GDM1 (cell line): ENCODE measurements around the gene ARHGAP40.
"Not testable (repeated sequence)": the region's sequence is repeated elsewhere in the genome, so short reads cannot be mapped to it uniquely, and the experiment has no call there.

ENCODE experiments used
- DNase-seq: peaks from one replicate; lab custom pipeline; 2025; lab: John Stamatoyannopoulos, UW

The ARHGAP40 gene

GRCh38 chr20:38588303-38588702 is 13.3 kb upstream of the ARHGAP40 start:
- DNase-seq, result no peak

DNA sequence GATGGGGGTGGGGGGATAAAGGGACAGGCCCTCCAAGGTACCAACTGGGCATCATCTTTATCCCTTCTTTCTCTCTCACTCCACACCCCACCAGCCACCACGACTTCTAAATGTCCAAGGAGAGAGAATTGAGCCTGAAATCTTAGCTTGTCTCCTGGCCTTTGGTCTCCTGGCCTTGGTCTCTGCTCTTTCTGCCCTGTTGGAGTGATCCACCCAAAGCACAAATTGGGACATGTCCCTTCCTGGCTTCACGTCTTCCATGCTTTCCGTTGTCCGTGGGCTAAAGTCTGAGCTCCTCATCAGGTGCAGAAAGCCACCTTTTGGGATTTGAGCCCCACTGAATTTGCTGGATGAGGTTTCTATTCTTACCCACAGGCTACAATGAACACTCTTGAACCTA is 12.3 kb upstream of the ARHGAP40 start:
- no peak for DNase-seq

DNA sequence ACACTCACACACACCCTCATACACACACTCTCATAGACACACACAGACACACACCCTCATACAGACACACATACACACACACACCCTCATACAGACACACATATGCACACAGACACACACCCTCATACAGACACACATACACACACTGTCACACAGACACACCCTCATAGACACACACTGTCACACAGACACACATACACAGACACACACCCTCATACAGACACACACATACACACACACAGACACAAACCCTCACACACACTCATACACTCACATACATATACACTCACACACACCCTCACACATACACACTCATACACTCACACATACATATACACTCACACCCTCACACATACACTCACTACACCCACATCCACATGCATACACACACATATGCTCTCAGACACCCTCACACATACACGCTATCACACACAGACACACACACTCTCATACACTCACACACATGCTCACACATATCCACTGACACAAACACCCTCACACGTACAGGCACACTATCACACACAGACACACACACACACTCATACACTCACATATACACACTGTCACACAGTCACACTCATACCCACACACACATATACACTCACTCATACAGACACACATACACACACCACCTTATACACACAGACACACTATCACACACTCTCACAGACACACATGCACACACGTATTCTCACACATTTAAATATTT is 11.5 kb upstream of the ARHGAP40 start:
- no peak for DNase-seq

DNA sequence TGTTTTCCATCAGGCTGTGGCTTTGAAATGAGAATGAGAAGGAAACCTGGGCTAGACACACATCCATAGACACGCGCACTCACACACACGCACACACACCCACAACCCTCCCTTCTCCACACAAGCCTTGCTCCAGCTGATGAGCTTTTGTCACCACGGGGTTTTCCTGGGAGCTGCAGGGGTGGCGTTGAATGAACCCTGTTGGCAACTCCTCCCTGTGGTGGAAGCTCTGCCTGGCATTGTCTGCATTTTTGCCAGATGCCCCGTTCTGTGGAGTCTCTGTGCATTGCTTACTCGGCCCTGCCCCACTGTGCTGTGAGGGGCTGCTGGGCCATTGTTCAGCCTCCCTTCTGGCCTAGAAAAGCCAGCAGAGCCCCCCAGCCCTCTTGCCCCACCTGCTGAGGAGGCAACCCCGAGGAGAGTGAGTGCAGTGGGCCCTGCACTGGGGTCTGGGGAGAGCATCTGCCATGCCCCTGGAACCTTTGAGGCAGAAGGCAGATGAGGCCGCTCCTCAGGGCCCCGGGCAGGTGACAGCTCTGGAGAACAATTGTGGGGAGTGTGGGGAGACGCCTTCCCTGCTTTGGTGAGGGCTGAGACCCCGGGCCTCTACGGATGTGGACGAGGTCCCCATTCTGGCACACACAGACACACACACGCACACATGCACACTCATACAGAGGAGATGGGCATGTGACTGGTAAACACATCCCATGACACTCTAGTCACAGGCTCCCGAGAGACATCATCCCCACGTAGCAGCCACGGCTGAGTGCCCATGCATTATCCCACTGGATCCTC is 10.7 kb upstream of the ARHGAP40 start:
- DNase-seq, result no peak

DNA sequence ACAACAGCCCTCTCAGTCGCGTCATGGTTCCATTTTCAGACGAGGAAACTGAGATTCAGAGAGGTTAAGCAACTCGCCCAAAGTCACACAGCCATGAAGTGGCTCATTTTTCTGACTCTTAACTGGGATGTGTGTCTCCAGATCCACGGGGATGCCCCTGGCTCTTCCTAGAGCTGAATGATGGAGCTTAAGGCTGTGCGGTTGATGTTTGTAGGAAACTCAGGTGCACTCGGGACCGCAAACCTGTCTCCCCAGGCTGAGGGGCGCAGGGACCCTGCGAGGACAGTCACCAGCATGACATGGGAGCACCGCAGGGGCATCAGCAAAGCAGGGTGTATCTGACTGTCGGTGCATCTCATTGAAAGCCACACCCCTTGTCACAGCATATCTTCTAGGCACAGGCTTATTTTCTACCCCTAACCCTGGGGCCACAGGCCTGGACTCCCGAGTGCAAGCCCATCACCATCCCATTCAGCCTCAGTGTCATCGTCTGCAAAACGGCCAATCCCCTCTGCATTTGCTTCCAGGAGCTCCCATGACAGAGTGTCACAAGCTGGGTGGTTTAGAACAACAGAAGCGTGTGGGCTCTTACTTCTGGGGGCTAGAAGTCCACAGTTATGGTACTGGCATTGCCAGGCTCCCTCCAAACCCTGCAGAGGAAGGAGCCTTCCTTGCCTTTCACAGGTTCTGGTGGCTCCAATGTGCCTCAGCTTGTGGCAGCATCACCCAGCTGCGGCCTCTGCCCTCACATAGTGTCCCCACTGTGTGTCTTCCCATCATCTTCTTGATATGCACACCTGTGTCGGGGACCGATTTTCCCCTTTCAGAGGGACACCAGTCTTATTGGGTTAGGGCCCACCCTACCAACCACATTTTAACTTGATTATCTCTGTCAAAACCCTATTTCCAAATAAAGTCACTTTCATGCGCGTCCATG is 9.9 kb upstream of the ARHGAP40 start:
- no peak for DNase-seq

GRCh38 chr20:38592411-38592790 is 9.2 kb upstream of the ARHGAP40 start:
- not testable (repeated sequence) for DNase-seq

DNA sequence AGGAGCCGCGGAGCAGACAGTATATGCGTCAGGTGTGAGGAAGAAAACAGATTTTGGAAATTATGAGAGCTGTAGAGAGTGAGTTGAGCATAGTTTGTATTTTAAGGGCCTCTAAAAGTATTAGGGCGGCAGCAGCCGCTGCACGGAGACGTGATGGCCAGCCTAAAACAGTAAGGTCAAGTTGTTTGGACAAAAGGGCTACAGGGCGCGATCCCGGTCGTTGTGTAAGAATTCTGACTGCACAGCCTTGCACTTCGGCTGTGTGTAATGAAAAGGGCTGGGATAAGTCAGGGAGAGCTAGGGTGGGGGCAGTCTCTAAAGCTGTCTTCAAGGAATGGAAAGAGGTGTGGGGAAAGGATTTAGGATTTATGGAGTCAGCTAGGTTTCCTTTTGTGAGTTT is 7.3 kb upstream of the ARHGAP40 start:
- not testable (repeated sequence) for DNase-seq

DNA sequence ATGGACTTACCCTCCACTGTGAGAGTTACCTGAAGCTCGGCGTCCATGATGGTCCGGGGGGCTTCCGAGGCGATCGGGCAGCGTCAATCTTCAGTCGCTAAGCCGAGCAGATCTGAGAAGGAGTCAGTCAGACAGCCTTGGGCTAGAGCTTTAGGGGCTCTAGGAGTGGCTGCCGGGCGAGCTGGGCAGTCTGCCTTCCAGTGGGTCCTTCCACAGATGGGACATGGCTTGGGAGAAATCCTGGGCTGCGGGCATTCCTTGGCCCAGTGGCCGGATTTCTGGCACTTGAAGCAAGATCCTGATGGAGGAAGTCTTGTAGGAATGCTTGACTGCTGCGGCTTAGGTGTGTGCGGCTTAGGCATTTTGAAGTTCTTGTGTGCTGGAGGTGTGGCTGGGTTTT is 5.7 kb upstream of the ARHGAP40 start:
- not testable (repeated sequence) for DNase-seq

DNA sequence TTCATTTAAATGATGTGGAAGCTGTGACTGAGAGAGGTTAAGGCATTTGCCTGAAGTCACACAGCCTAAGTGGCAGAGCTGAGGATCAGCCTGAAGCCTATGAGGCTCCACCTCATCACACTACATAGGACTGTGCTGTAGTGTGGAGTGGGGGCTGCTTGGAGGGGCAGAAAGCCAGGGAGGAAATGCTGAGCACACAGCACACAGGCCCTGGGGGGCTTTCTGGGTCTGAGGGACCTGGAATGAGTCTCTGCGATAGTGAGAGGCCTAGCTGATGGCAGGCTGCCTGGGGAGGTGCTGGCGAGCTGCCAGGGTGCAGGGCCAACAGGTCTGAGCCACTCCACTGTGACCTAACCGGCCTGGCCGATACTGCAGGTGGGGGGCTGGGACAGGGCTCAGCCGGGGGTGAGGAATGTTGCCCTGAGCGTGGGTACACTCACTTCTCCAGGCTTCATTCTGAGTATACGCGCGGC is 2.2 kb upstream of the ARHGAP40 start:
- no peak for DNase-seq

DNA sequence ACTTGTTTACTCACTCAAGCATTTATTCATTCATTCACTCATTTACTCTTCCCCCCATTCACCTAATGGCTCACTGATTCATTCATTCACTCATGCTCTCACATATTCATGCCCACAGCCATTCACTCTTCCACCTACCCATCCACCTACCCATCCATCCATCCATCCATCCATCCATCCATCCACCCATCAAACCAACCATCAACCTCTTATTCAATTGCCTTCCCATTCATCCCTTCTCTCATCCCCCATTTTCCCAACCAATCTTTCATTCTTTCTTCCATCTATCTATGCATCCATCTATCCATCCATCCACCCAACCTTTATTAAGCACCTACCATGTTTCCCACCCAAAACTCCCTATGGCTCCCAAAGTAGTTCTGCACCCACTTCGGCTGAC is 1.6 kb upstream of the ARHGAP40 start:
- no peak for DNase-seq

DNA sequence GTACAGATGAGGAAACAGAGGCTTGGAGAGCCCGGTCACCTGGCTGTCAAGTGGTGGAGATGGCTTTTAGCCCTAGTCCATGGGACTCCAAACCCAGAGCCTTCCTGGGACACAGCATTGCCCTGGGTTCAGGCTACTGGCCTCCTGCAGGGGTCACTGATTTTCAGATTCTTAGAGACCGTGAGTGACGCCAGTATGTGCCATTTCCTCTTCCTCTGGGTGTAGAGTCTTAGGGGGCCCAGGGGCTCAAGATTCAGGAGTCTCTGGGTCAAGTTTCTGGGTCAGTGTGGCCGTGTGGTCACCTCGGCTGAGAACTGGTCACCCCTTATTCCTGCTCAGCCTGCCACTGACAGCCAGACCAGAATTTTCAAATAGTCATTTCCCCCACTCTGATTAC is 574 bp downstream of the ARHGAP40 start:
- DNase-seq, result no peak

- DNase-seq, result no peak
These were observed 1.7 kb downstream of the ARHGAP40 start for GRCh38 chr20:38603286-38603685.

GRCh38 chr20:38604873-38605303 is 3.3 kb downstream of the ARHGAP40 start:
- no peak for DNase-seq

DNA sequence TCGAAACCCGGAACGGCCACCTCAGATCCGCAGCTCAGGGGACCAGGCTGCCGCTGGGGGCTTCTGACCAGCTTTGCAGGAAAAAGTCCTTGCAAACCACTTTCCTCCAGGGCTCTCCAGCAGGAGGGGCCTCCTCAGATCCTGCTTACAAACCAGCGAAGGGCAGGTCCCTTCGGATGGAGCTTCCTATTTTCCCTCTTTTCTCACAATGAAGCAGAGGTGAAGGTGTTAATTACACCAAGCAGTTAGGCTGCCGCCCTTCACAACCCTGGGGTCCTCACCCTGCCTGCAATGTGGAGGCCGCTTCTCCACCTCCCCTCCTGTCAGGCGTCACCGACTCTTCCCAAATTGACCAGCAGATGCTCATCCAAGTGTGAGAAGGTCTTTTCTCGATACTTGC is 5.7 kb downstream of the ARHGAP40 start:
- no peak for DNase-seq

DNA sequence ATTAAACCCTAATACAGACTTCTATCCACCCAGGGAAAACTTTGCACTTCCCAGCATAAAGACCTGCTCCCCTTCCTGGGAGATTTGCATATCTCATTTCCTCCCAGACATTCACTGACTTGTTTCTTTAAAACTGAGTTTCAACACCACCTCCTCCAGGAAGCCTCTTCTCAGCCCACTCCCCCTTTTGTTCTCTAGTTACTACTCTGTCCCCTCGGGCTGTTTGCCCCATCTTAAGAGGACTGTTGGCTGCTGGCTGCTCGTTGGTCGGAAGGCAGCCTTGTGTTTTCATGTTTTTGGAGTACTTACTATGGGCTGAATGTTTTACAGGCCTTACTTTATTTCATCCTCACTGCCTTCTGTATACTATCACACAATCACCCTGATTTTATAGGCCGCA is 6.6 kb downstream of the ARHGAP40 start:
- no peak for DNase-seq

GRCh38 chr20:38609815-38610214 is 8.2 kb downstream of the ARHGAP40 start:
- no peak for DNase-seq

DNA sequence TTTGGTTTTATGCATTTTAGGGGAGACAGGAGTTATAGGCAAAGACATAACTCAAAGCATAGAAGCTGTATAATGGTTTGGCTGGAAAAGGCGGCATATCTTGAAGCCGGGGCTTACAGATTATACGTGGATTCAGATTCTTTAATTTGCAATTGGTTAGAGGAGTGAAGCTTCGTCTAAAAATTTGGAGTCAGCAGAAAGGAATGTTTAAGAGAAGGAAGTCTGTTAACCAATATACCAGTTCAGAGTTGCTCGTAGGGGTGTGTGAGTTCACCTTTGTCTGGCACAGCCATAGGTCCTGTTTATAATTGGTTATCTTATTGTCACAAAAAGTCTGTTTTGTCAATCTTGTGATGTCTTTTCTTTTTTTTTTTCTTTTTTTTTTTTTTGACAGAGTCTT is 8.9 kb downstream of the ARHGAP40 start:
- no peak for DNase-seq

- no peak for DNase-seq
These were observed 11.3 kb downstream of the ARHGAP40 start for GRCh38 chr20:38612751-38613515.

- no peak for DNase-seq
These were observed 13.7 kb downstream of the ARHGAP40 start for GRCh38 chr20:38615283-38615682.

- no peak for DNase-seq
These were observed 14.8 kb downstream of the ARHGAP40 start for GRCh38 chr20:38616457-38616856.

- DNase-seq, result no peak
These were observed 15.6 kb downstream of the ARHGAP40 start for GRCh38 chr20:38617011-38617829.
